DLD1 (cell line): ENCODE results near the gene UNC119.

ENCODE experiments used
- in situ Hi-C: cut with HindIII; loops from 2 replicates; pipeline ENCODE4 v1.10.0; 2017; ENCODE audit warnings: low sequenced_read_pairs

UNC119 gene

DNA sequence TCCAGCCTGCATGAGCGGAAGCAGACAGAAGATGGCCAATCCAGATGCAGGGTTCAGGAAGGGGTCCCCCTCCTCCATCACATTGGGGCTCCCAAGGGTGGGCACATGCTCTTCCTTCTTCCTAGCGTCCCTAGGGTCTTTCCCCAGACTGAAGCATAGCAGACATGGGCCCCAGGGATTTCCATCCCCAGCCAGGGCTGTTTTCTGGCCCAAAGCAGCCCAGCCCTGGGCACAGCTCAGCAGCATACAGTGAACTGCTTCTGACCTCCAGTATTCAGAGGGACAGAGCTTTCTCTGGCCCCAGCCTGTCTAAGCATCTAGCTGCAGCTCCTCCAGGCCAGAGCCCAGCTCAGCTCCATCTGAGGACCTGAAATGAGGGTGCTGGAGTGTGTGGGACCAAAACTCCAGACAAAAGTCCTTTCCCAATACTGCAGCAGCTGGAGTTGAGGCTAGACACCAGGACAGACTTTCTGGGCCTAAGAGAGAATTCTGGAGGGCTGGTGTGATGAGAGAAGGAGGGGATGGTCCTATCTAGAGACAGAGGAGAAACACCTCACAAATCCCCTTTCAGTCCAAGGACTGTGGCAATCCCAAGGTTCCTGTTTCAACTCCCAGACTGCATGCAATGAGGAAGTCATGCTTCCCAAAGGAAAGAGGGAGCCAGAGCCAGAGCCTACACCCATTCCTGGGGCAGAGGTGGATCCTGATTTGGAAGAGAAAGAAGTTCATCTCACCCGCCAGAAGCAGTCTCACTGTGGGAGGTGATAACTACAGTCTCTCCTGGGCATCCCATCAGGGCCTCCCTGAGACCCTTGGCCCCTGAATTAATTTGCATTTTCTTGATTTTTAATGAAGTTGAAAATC, 50.8 kb downstream of the UNC119 start:
- in situ Hi-C loops = no loop called here

DNA sequence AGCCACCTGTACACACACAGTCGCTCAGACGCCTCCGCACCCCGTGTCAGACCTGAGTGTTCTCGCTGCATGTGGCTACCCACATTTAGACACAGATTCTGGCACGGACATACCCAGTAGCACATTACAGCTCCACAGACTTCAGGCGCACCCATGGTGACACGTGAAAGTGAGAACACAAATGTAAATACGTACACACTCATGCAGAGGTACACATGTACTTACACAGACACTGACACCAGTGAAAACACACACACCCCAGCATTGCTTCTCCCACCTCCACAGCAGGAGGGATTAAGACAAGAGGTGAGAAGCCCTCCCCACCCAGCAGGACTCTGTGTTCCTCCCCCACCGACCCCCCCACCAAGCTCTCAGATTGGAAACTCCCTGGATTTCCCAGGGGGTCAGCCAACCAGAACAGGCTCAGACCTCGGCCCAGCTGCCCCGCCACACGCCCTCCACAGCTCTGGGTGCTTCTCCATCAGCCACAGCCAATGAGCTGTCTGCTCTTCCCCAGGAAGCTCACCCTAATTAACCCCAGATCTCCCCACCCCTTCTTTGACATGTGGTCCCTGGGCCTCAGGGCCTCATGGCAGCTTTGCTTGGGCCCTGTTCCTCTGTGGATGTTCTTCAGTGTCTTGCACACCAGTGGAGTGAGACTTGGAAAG, 51.6 kb downstream of the UNC119 start:
- in situ Hi-C loops = no loop called here

DNA sequence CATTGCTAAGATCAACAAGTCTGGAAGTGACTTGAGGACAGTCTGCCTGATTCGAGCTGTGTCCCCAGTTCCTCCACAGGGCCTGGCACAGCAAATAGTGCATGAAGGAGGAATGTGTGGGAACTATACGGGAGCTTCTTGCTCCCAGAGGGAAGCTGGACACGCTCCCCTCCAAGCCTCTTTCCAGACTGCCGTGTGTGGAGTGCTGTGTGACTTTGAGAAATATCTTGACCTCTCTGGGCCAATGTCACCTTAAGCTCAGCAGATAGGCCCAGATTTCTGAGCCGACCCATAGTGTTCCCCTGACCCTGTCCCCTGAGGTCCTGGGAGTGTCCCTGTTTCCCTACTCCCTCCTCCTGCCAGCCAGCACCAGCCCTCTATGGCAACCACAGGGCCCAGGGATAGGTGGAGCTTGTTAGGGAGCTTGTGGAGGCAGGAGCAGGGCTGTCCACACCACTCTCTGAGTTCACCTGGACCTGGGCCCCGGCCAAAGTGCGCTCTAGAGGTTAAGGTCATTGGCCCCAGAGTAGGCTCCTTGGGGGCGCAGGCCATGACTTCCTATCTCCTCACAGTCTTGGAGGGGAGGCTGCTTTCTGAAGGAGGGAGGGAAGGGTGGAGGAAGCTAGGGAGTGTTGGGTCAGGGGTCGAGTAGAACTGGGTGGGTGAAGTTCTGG, 52.6 kb downstream of the UNC119 start:
- in situ Hi-C loops = loop anchor here (5.0 kb wide), 1 partner anchor 47 kb away; no protein-coding TSS in a partner anchor

DNA sequence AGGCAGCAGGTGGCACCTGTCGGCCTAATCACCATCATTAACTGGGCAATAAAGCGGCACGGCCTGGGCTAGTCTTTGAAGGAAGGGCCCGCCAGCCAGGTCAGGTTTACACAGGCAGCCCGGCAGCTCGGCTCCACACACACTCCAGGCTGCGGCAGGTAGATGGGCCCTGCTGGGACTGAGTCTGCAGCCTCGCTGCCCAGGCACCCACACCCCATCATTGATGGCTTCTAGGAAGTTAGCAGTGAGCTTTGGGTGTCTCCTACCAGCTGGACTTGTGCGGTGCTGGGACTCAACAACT, 53.1 kb downstream of the UNC119 start:
- in situ Hi-C loops = loop anchor here (5.0 kb wide), 1 partner anchor 48 kb away; no protein-coding TSS in a partner anchor

DNA sequence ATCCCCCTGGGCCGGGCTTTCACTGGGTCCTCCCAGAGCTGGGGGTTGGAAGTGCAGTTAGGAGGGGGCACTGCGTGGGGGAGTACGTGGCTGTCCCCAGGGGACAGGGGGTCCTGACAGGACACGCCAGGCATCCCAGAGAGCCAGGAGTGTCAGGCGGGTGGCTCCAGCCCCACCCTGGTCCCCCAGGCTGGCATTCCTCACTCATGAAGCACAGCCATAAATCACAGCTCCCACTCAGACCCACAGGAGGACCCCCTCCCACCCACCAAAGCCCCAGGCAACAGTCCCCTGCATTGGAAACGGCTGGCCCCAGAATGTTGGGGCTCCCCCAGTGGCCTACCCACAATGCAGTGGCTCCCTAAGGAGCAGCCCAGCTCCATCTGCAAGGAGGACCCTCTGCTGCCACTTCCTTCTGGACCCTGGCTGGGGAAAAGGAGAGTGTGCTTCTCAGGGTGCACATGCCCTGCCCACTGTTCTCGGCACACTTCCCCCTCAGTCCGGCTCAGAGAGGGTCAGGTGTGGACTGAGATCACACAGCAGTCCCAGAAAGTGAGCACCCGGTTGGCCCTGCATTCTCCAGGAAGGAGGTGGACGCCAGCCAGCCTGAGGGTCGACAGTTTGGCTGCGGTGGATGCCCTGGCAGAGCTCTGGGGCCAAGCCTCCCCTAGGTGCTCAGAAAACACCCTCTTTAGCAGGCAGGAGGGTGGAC, 53.6 kb downstream of the UNC119 start:
- in situ Hi-C loops = loop anchor here (5.0 kb wide), 1 partner anchor 48 kb away; no protein-coding TSS in a partner anchor

DNA sequence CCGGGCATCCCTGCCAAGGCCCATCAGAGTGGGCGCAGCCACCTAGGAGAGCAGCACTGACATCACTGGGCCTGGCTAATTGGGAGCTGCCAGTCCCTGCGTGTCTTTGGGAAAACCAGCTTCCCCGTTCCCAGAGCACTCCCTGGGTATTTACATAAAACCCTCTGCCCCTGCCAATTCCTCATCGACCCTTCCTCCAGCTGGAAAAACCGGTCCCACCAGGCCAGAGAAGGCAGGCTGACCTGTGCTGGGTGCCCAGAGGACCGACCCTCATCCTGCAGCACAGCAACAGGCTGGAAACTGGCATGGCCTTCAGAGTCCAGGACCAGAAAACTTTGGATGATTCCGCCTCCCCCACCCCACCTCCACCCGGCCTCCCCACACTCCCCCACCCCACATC, 54.5 kb downstream of the UNC119 start:
- in situ Hi-C loops = loop anchor here (5.0 kb wide), 1 partner anchor 49 kb away; no protein-coding TSS in a partner anchor
